Fibroblast of pulmonary artery (primary cell): Measurements from ENCODE around the gene SOX6.
A peak's percentile ranks its signal among the peaks of the same experiment; 100 is the strongest.

Experiments used
- DNase-seq: peaks from one replicate; pipeline ENCODE4 v3.0.0-alpha.2; 2010; ENCODE audit warnings: low read depth
- H3K4me3 ChIP-seq: replicated peaks from 2 replicates; pipeline ENCODE4 v1.5.1; 2011; ENCODE audit warnings: low read depth, mild to moderate bottlenecking, control low read depth, low read length, moderate library complexity
- TF ChIP-seq, protein P1 (sequence below): IDR thresholded peaks from 2 replicates; pipeline ENCODE4 v1.5.1; 2011; ENCODE audit warnings: mild to moderate bottlenecking, control low read depth, low read length, inconsistent platforms; ENCODE audit errors: missing control alignments

The SOX6 gene

DNA sequence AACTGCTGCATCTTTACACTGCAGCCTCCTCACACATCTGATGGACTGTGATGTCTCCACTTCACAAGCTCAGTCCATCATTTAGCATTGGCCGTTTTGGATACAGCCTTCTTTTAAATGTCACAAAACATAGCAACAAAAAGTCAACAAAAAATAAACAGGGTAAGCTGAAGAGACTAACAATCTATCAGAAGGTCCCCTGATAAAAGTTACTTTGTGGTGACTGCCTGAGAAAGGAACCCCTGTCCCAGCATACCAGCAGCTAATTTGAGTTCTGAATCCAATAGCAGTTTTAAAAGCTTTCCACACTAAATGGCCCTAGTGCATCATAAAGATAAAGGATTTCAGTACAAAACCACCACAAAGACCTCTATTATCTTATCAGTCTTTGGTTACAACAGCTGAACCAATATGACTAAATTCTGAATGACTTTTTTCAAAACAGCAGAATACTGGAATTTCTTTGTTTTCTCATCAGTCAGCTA lies 162.4 kb downstream of the SOX6 start:
- TF ChIP-seq, protein P1, sequence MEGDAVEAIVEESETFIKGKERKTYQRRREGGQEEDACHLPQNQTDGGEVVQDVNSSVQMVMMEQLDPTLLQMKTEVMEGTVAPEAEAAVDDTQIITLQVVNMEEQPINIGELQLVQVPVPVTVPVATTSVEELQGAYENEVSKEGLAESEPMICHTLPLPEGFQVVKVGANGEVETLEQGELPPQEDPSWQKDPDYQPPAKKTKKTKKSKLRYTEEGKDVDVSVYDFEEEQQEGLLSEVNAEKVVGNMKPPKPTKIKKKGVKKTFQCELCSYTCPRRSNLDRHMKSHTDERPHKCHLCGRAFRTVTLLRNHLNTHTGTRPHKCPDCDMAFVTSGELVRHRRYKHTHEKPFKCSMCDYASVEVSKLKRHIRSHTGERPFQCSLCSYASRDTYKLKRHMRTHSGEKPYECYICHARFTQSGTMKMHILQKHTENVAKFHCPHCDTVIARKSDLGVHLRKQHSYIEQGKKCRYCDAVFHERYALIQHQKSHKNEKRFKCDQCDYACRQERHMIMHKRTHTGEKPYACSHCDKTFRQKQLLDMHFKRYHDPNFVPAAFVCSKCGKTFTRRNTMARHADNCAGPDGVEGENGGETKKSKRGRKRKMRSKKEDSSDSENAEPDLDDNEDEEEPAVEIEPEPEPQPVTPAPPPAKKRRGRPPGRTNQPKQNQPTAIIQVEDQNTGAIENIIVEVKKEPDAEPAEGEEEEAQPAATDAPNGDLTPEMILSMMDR, result no peak
- no peak overlapping the region for H3K4me3 ChIP-seq
- DNase-seq, result peak; percentile 3

DNA sequence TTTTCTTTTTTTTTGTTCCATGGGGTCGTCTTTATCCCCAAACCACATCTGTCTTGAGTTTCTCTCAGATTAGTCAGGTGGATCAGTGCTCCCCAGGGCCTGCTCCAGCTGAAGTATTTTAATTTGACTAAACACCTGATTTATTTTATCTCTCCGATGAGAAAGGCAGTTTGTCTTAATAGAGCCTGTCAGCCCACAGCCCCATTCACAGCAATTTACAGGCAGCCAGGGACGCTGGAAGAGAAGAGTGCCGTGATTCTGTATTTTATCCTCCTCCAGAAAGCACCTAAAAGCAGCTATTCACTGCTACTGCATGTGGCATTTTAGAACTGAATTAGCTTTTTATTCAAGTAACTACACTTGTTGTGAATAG lies 164.5 kb downstream of the SOX6 start:
- TF ChIP-seq, protein P1, result no peak
- no peak for DNase-seq
- H3K4me3 ChIP-seq, result no peak overlapping the region

DNA sequence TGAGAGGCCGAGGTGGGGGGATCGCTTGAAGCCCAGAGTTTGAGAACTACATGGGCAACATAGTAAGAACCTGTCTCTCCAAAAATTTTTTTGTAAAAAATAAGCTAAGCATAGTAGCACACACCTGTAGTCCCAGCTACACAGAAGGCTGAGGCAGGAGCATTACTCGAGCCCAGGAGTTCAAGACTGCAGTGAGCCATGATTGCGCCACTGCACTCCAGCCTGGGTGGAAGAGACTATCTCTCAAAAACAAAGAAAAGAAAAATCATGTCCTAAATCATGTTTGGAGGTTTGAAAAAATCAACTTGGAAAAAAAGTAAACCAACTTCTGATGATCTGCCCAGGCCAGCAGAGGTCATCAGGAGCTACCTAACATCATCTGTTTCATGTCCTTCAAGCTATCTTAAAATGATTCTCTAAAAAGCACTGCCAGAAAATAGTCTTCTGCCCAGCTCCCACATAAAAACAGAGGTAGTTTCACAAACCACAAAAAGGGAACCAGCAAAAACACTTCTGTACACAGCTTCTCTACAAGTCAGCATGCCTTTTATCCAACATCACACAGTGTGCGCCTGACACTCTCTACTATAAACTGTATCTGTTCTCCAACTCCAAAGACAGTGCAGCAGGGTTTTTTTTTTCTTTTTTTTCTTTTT lies 165.0 kb downstream of the SOX6 start:
- DNase-seq, result no peak
- H3K4me3 ChIP-seq, result no peak overlapping the region
- TF ChIP-seq, protein P1, result no peak

DNA sequence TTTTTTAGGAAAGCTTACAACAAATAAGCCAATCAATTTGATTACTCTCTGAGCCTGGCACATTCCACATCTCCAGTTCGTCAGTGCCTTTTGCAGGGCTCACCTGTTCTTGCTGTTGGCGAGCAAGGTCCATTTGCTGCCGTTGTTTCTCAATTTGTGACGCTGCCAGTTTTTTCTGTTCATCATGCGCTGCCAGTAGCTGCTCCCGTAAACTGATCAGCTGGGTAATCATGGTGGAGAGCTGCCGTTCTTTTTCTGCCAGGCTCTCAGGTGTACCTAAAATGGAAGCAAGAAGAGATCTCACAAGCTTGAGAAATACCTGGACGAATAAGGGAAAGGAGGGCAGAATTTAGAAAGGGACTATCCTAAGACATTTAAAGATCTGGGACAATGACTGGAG lies 169.7 kb downstream of the SOX6 start:
- DNase-seq, result no peak
- TF ChIP-seq, protein P1, result no peak
- H3K4me3 ChIP-seq, result no peak overlapping the region

DNA sequence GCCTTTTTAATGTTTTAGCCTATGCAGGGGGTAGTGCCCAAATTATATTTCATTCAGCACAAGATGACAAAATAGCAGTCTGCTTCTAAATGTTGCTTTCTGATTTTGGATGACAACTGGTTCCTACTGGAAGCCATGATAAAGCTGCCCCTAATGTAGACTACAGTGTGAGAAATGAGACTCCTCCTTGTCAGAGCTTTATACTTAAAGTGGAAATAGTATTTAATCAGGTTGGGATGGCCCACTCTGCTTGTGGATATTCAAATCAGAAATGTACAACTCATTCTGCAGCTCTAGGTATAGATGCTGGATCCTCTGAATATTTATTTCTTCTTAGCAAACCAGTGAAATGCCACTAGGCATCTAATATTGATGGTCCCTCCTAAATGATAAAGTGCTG lies 171.3 kb downstream of the SOX6 start:
- H3K4me3 ChIP-seq, result no peak overlapping the region
- DNase-seq, result no peak
- TF ChIP-seq, protein P1, result no peak

DNA sequence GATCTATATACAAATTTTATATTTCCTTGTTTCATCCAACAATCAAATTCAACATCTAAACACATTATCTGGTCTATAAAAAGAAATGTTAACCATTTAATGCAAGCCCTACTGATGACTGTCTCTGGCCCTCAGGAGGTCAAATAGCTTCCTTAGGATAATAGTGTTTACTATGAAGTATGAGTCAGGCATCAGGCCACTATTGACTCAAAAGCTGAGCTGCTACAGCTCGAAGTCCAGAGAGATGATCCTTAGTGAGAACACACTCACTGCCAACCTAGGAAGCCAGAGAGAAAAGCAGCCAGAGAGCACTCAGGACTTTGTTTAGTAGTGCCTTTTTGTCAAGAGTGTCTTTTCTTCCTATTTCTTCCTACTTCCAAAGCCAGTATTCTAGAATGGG lies 171.8 kb downstream of the SOX6 start:
- no peak overlapping the region for H3K4me3 ChIP-seq
- TF ChIP-seq, protein P1, result no peak
- DNase-seq, result peak; percentile 44

DNA sequence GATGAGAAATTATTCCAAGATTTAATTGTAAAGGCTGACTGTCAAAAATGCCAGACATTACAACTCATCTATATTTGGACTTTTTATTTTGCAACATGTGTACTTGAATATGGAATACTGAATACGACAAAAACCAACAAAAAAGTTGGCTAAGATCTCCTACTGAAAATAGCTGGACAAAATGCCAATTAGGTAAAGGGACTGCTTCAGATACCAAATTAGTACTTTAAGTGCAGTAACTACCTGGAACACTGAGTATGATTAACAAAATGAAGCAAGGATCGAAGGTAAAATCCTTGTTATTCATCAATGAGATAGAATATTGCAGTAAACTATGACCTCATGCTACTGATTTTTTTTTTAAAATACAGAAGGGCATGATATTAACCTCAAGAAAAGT lies 173.8 kb downstream of the SOX6 start:
- DNase-seq, result no peak
- no peak overlapping the region for H3K4me3 ChIP-seq
- TF ChIP-seq, protein P1, result no peak
